A673 (cell line): ENCODE results near the gene THUMPD1. TPM values are rescaled to one million over a fixed set of nuclear protein-coding genes. Genes with fewer than 3 reads are reported as not detected.
"Not testable (repeated sequence)": the region's sequence is repeated elsewhere in the genome, so short reads cannot be mapped to it uniquely, and the experiment has no call there.

Experiments
- BruUV-seq: library from RNA; stranded (reverse); fragments of 400-500 nt; replicated peaks from 2 replicates; lab custom pipeline; 2021; lab: Mats Ljungman, UMichigan
- CTCF ChIA-PET: fragments of 300-600 bp; sonication (Branson Sonifier 250); formaldehyde crosslinking; loops from one replicate; lab custom pipeline; 2022; ENCODE audit warnings: antibody characterized with exemption; lab: Charles Lee
- POLR2A ChIA-PET: fragments of 300-600 bp; sonication (Branson Sonifier 250); formaldehyde crosslinking; loops from one replicate; lab custom pipeline; 2022; ENCODE audit warnings: antibody characterized with exemption; ENCODE audit not compliant: low non-redundant PET; lab: Charles Lee
- DNase-seq: peaks from one replicate; pipeline ENCODE4 v3.0.0-alpha.2; 2015; ENCODE audit warnings: low spot score
- H3K27ac ChIP-seq: fragments of 200-600 bp; sonication (generic); 2 replicates; pipeline ENCODE4 v1.5.1; 2016; ENCODE audit warnings: mixed run types, low read depth, mild to moderate bottlenecking, mixed read lengths, antibody characterized with exemption, low read length; ENCODE audit not compliant: poor library complexity, severe bottlenecking
- H3K27me3 ChIP-seq: fragments of 200-600 bp; sonication (generic); replicated peaks from 2 replicates; pipeline ENCODE4 v1.6.1; 2017; ENCODE audit warnings: mixed run types, low read depth, mild to moderate bottlenecking, mixed read lengths, antibody characterized with exemption, low read length; ENCODE audit not compliant: insufficient read depth, poor library complexity
- H3K36me3 ChIP-seq: fragments of 200-600 bp; sonication (generic); 2 replicates; pipeline ENCODE4 v1.6.1; 2016; ENCODE audit warnings: mixed run types, mild to moderate bottlenecking, mixed read lengths, antibody characterized with exemption, low read length; ENCODE audit not compliant: insufficient read depth, poor library complexity, severe bottlenecking
- H3K4me1 ChIP-seq: fragments of 200-600 bp; sonication (generic); 2 replicates; pipeline ENCODE4 v1.6.1; 2017; ENCODE audit warnings: mixed run types, mild to moderate bottlenecking, mixed read lengths, antibody characterized with exemption, low read length; ENCODE audit not compliant: insufficient read depth, poor library complexity, severe bottlenecking
- H3K4me3 ChIP-seq: fragments of 200-600 bp; sonication (generic); 2 replicates; pipeline ENCODE4 v1.5.1; 2016; ENCODE audit warnings: low read depth, mixed run types, mild to moderate bottlenecking, mixed read lengths, low read length; ENCODE audit not compliant: poor library complexity, severe bottlenecking
- H3K9me3 ChIP-seq: fragments of 200-600 bp; sonication (generic); 2 replicates; pipeline ENCODE4 v1.6.1; 2016; ENCODE audit warnings: mixed run types, low read depth, mild to moderate bottlenecking, mixed read lengths, antibody characterized with exemption, low read length; ENCODE audit not compliant: poor library complexity, severe bottlenecking
- CTCF ChIP-seq: fragments of 300-800, 200-600 bp; sonication (generic); conservative IDR thresholded peaks from 2 replicates; pipeline ENCODE4 v1.5.1; 2017; ENCODE audit warnings: low read depth, mild to moderate bottlenecking, antibody characterized with exemption, low read length, moderate library complexity, mixed read lengths
- EZH2 ChIP-seq: fragments of 200-600 bp; sonication (generic); IDR thresholded peaks from 2 replicates; pipeline ENCODE4 v1.6.1; 2017; ENCODE audit warnings: borderline replicate concordance, low read depth, mild to moderate bottlenecking, mixed read lengths, antibody characterized with exemption, low read length; ENCODE audit not compliant: poor library complexity, severe bottlenecking
- intact Hi-C: fragments of 100-400 bp; cut with micrococcal nuclease; formaldehyde crosslinking; loops from one replicate; pipeline ENCODE4 v1.10.0; 2022; ENCODE audit not compliant: unreplicated experiment
- total RNA-seq: library from RNA; stranded (reverse); gene quantifications from 2 replicates; pipeline ENCODE4 v1.2.3, GENCODE V29; 2021

Gene THUMPD1
- total RNA-seq, 1 experiment from 2014 or later = 29.9 TPM

GRCh38 chr16:20711277-20711911, 30.2 kb downstream of the THUMPD1 start:
- intact Hi-C loops = no loop called here
- TF ChIP-seq EZH2 (no peak), CTCF (no peak)
- H3K9me3 ChIP-seq = no peaks in the 10 kb centered on the region
- BruUV-seq = no TSS peak
- no peaks in the 10 kb centered on the region for H3K4me1 ChIP-seq
- no peak for DNase-seq
- no peaks in the 10 kb centered on the region for H3K27me3 ChIP-seq
- no peak overlapping the region for H3K4me3 ChIP-seq
- no peak overlapping the region for H3K27ac ChIP-seq
- no peaks in the 10 kb centered on the region for H3K36me3 ChIP-seq
- CTCF ChIA-PET = no interaction called here
- POLR2A ChIA-PET = no interaction called here

- CTCF ChIA-PET, H3K27ac ChIP-seq, H3K27me3 ChIP-seq, BruUV-seq, H3K36me3 ChIP-seq, POLR2A ChIA-PET, H3K4me1 ChIP-seq, H3K4me3 ChIP-seq, H3K9me3 ChIP-seq, intact Hi-C loops: not testable (repeated sequence)
- TF ChIP-seq CTCF = peak; percentile 52
- DNase-seq = peak; percentile 26
These were observed 33.5 kb downstream of the THUMPD1 start for GRCh38 chr16:20708129-20708528.

GRCh38 chr16:20707461-20707860, 34.2 kb downstream of the THUMPD1 start:
- intact Hi-C loops = no loop called here
- DNase-seq = no peak
- H3K4me3 ChIP-seq = no peak overlapping the region
- BruUV-seq = no TSS peak
- H3K27me3 ChIP-seq = no peaks in the 10 kb centered on the region
- no peaks in the 10 kb centered on the region for H3K36me3 ChIP-seq
- H3K9me3 ChIP-seq = no peaks in the 10 kb centered on the region
- POLR2A ChIA-PET = no interaction called here
- no peaks in the 10 kb centered on the region for H3K4me1 ChIP-seq
- no peak for TF ChIP-seq EZH2
- TF ChIP-seq CTCF = no peak
- no peak overlapping the region for H3K27ac ChIP-seq
- CTCF ChIA-PET = no interaction called here

- not testable (repeated sequence) for DNase-seq
These were observed 35.6 kb downstream of the THUMPD1 start for GRCh38 chr16:20705972-20706371.

More at GRCh38 chr16:20705972-20706371, 35.6 kb downstream of the THUMPD1 start:
- CTCF ChIA-PET, intact Hi-C loops, H3K27me3 ChIP-seq, H3K4me1 ChIP-seq, POLR2A ChIA-PET, H3K9me3 ChIP-seq, BruUV-seq, H3K4me3 ChIP-seq, H3K27ac ChIP-seq, H3K36me3 ChIP-seq: not testable (repeated sequence)
